NCI-H524 treated with DMSO at 0.1 percent for 48 hours (cell line): ENCODE data around the gene PRKCA.

Experiments used
- DNase-seq: peaks from one replicate; lab custom pipeline; 2025; lab: John Stamatoyannopoulos, UW

PRKCA gene

DNA sequence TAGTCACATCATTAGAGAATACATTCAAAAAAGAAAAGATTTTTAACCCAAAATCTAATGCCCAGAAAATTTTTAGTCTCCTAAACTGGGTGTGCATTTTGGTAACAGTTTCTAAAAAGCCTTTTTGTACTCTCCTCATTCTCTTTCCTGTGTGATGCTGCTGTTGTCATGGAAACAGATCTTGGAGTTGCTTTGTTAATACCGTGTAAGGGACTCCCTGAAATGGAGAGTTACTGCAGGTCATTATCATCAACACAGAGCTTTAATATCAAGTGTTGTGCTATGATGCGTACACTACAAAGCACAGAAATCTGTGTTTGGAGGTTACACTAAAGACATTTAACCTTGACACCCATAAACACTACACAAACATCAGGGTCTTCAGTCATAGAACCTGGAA lies 216.3 kb downstream of the PRKCA start:
- DNase-seq: no peak

DNA sequence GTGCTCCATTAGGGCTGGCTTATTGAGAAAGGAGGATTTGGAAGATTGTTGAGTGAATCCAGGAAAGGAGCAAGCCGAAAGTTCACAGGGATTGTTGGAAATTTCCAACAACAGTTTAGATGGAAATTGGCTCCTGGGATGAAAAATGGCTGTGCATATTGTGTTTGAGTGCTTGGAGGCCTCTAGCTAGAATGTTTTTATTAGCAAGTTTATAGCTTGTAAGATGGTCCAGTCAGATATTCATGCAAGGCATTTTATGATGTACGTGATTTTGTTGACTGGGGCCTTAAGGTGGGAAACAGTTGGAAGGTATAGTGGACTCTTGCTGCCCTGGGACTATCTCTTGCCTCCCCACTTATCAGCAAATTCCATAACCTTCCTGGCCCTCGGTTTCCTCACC lies 216.7 kb downstream of the PRKCA start:
- DNase-seq: no peak

- DNase-seq: no peak
Measured at GRCh38 chr17:66520999-66521398, 218.6 kb downstream of the PRKCA start.

- DNase-seq: no peak
Measured at GRCh38 chr17:66522591-66523272, 220.3 kb downstream of the PRKCA start.

DNA sequence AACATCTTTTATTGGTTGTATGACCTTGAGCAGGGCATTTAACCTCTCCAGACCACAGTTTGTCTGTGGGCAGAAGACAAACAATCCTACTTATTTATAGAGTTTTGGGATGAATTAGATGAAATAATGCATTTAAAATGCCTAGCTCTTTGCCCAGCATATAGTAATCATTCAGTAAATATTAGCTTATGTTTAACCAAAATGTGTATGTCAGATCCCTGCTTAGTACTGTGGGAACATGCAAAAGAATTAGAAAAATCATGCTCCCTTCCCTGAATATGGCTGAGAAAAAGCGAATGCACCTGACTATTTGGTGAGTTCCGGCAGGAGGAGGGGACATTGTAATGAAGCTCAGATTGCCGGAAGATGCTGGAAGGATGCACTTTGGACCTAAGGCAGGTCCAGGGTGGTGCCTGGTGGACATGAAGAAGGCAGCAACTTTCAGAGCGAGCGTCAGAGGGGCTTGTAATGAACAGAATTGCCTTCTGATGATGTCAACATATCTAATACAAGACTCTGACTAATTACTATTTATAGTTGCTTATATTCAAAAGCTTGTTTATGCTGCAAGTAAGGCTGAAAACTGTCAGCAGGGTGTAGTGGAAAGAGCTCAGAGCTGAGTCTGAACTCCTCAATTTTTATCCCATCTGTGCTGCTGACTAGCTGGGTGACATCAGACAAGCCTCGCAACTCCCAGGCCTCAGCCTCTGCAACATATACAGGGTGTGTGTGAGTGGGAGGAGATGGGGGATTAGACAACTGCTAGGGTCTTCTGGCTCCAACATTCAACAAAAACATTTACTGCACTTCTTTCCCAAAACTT lies 221.2 kb downstream of the PRKCA start:
- DNase-seq: no peak

- no peak for DNase-seq
Measured at GRCh38 chr17:66524877-66525276, 222.5 kb downstream of the PRKCA start.

DNA sequence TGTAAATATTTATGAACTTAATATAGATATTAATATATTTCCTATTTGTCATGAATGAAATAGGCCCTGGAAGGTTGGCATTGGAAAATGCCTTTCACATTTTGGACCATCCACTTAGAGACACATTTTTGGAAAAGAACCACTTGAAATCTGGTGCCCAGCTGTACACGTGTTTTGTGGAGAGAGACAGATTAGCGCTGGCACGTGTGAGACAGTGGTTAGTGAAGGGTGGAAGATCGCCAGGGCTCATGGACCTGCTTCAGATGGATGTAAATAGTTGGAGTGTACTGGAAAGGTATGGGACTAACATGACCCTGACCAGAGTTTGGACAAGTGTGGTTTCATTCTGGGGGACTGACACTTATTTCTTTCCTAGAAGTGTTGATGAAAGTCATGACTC lies 222.9 kb downstream of the PRKCA start:
- DNase-seq: peak; percentile 16

DNA sequence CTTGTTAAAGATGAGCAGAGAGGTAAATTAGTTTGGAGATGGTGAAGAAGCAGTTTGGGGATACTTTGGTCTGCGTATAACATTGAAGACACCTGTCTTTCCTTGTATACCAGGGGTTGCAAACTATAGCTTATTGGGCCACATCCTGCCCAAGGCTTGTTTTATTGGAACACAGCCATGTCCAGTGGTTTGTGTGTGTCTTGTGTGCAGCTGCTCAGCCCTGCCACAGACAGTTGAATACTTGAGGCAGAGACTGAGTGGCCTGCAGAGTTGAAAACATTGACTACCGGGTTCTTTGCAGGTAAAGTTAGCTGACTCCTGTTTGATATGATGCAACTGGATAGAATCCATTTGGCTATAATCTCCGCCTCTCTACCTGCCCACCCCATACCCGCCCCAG lies 224.4 kb downstream of the PRKCA start:
- no peak for DNase-seq

DNA sequence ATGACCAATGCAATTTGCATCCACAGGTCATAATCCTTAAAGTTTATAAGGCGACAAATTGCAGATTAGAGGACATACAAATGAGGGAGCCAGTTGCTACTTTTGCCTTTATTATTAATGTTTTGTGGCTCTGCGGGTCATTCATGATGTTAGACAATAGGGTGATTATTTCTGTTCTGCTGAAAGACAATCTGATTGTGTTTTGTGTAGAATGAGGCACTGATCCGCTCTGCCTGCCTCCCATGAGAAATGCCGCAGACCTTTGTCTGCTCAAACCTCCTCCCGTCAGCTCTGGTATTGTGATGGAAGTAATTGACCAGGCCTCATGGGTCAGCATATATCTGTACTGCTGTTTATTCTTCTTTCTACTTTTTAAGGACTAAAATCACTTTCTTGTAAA lies 224.9 kb downstream of the PRKCA start:
- DNase-seq: no peak

DNA sequence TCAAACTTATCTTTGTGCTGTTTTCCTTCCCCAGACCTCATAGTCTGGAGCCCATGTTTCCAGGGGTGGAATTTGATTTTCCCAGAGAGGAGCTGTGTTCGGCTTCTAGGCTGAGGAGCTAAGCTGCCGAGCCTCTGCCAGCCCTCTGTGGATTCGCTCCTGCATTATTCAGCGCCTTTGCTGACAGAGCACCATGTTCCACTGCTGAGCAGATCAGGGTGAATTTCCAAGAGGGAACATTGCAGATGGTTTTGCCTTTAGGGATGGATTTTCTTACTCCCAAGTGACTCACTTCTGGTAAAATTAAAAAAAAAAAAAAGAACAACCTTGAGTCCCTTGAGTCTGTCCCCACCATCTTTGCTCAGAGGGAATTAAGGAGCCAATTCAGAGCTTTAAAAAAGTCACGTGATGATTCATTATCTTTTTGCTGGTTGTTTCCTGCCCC lies 229.5 kb downstream of the PRKCA start:
- no peak for DNase-seq

- no peak for DNase-seq
Measured at GRCh38 chr17:66533572-66533971, 231.2 kb downstream of the PRKCA start.

- DNase-seq: no peak
Measured at GRCh38 chr17:66533986-66534385, 231.6 kb downstream of the PRKCA start.

GRCh38 chr17:66535611-66536010 lies 233.2 kb downstream of the PRKCA start:
- DNase-seq: peak; percentile 78

DNA sequence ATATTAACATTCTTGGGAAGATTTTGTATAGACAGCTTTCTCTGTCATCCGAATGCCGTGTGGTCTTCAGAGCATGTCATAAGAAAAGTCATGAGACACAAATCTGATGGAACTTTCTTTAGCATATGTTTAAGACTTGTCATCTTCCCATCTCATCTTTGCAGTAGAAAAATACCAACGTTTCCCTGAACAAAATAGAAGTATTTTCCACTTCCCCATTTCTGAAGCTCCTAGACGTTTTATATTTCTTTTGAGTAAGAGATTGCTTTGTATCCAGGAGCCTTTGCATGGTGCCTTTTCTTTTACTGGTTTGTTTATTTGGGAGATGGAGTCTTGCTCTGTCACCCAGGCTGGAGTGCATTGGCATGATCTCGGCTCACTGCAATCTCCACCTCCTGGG lies 235.1 kb downstream of the PRKCA start:
- DNase-seq: no peak

GRCh38 chr17:66538776-66539175 lies 236.4 kb downstream of the PRKCA start:
- no peak for DNase-seq

DNA sequence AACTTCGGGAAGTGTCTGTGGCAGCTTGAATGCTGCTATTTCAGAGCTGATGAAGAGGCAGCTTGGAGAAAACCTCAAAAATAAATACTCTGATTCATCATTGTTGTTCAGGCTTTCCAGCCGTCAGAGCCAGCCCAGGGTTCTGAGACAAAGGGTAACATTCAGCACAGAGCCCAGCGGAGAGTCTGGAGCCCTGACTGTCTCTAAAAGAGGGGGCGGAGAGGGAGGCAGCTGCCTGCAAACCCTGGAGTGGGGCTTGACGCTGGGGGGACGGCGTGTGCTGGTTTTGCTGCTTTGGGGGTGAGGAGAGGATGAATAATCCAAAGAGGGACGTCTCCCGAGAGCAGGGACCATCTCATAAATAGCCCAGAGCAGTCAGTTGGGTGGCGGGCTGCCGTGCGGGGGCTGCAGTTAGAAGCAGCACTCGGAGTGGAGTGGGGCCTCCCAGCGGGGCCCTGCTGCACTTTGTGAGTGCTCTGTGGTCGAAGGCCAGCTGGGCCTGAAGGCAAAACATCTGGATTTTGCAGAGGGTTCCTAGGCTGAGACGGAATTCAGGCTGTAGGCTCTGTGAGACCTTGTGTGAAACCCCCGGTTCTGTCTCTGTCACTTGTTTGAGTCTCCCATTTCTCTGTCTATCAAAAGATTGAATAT lies 237.8 kb downstream of the PRKCA start:
- DNase-seq: no peak

- no peak for DNase-seq
Measured at GRCh38 chr17:66541461-66542128, 239.2 kb downstream of the PRKCA start.

- no peak for DNase-seq
Measured at GRCh38 chr17:66542129-66542966, 239.9 kb downstream of the PRKCA start.

DNA sequence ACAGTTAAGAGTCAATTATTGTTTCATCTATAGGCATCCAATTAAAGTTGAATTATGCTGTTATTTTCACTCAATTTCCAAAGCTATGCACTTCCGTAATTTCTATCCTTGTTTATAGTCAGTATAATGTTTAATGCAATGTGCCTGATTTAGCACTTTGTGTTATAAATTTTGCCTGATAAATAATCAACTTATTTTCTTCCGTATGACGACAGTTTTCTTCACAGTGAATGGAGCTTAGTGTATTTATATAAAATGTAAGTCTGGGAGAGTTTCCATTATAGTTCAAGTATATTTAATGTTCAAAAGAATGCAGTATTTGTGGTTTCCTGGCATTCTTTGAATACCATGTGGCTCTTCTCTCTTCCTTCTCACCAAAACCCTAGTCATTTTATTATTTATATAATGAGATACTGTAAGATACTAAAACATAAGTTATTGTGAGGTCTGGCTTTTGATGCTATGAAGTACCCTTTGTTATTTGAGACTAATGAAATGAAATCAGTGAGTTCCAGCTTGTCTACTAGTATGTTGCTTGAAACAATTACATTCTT lies 240.6 kb downstream of the PRKCA start:
- no peak for DNase-seq

- DNase-seq: no peak
Measured at GRCh38 chr17:66543526-66543925, 241.1 kb downstream of the PRKCA start.

DNA sequence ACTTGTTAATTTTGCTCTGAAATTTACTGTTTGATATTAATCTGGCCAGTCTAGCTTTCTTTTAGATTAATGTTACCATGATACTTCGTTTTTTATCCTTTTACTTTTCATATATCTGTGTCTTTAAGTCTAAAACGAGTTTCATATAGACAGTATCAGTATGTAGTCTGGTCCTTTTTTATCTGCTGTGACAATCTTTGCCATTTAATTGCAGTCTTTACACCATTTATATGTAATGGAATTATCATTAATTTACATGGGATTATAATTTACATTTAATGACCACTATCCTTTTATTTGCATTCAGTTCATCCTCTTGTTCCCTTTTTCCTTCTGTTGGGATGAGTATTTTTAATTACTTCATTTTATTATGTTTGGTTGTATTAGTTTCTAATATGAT lies 243.5 kb downstream of the PRKCA start:
- DNase-seq: no peak
